SK-N-SH (cell line): Measurements from ENCODE around the gene CSNK2A2.

Experiments
- CTCF ChIP-seq: fragments of 200-600 bp; sonication (generic); IDR thresholded peaks from 2 replicates; pipeline ENCODE4 v1.6.1; 2017; ENCODE audit warnings: antibody characterized with exemption, mild to moderate bottlenecking, moderate library complexity
- EP300 ChIP-seq, 2 experiments: IDR thresholded peaks; 2 replicates each; pipeline versions ENCODE4 v1.4.0 to v1.6.1; 2012; ENCODE audit warnings: borderline replicate concordance in 1 of 2, low read depth in 1 of 2, low read length in 1 of 2
- FOXM1 ChIP-seq: IDR thresholded peaks from 2 replicates; pipeline ENCODE4 v1.4.0; 2012; ENCODE audit warnings: low read depth, mild to moderate bottlenecking
- GABPA ChIP-seq: IDR thresholded peaks from 2 replicates; pipeline ENCODE4 v1.4.0; 2012; ENCODE audit warnings: low read depth, mild to moderate bottlenecking
- JUND ChIP-seq: IDR thresholded peaks from 2 replicates; pipeline ENCODE4 v1.4.0; 2012
- MXI1 ChIP-seq: IDR thresholded peaks from 2 replicates; pipeline ENCODE4 v1.6.1; 2012; ENCODE audit warnings: mild to moderate bottlenecking, low read depth, low read length, improper control_type of control experiment
- POLR2AphosphoS5 ChIP-seq: IDR thresholded peaks from 2 replicates; pipeline ENCODE4 v1.6.1; 2012; ENCODE audit warnings: low read depth, low read length
- RCOR1 ChIP-seq: fragments of 150-350 bp; IDR thresholded peaks from 2 replicates; pipeline ENCODE4 v1.6.1; 2017; ENCODE audit warnings: antibody characterized with exemption, low read length
- TAF1 ChIP-seq: IDR thresholded peaks from 2 replicates; pipeline ENCODE4 v1.6.1; 2012; ENCODE audit warnings: low read depth, mild to moderate bottlenecking, low read length, moderate library complexity, borderline replicate concordance
- TF ChIP-seq, protein P1 (sequence below): IDR thresholded peaks from 2 replicates; pipeline ENCODE4 v1.4.0; 2012; ENCODE audit warnings: low read depth
- TF ChIP-seq, protein P2 (sequence below): IDR thresholded peaks from 2 replicates; pipeline ENCODE4 v1.6.1; 2012; ENCODE audit warnings: mild to moderate bottlenecking, low read depth, low read length, moderate library complexity

DNA sequence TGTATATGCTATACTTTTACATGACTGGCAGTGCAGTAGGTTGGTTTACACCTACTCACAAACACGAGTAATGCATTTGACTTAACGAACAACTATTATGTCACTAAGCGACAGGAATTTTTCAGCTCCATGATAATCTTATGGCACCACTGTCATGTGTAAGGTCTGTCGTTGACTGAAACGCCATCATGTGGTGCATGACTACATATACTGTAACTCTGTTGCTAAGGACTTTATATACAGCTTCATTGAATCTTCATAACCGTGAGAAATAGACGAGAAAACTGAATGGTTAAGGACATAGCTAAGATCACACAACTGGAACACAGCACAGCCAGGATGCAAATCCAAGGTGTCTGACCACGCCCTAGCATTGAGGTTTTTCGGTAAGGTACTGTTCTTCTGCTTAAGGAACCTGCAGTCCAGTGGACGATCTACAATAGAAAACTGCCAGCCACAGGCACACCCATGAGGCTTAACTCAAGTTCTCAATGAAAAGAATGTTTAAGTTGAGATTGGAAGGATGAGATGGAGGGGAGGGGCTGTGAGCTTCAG is 72.0 kb downstream of the CSNK2A2 start:
- TF ChIP-seq TAF1 (no peak), CTCF (no peak), POLR2AphosphoS5 (no peak), EP300 (IDR thresholded peaks at IDR 0.05; ENCODE audit: borderline replicate concordance in 1 of 2, low read depth in 1 of 2, low read length in 1 of 2) (no peak), GABPA (no peak), RCOR1 (no peak), JUND (no peak), FOXM1 (no peak), MXI1 (no peak)
- TF ChIP-seq, protein P1, sequence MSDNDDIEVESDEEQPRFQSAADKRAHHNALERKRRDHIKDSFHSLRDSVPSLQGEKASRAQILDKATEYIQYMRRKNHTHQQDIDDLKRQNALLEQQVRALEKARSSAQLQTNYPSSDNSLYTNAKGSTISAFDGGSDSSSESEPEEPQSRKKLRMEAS = no peak
- TF ChIP-seq, protein P2, sequence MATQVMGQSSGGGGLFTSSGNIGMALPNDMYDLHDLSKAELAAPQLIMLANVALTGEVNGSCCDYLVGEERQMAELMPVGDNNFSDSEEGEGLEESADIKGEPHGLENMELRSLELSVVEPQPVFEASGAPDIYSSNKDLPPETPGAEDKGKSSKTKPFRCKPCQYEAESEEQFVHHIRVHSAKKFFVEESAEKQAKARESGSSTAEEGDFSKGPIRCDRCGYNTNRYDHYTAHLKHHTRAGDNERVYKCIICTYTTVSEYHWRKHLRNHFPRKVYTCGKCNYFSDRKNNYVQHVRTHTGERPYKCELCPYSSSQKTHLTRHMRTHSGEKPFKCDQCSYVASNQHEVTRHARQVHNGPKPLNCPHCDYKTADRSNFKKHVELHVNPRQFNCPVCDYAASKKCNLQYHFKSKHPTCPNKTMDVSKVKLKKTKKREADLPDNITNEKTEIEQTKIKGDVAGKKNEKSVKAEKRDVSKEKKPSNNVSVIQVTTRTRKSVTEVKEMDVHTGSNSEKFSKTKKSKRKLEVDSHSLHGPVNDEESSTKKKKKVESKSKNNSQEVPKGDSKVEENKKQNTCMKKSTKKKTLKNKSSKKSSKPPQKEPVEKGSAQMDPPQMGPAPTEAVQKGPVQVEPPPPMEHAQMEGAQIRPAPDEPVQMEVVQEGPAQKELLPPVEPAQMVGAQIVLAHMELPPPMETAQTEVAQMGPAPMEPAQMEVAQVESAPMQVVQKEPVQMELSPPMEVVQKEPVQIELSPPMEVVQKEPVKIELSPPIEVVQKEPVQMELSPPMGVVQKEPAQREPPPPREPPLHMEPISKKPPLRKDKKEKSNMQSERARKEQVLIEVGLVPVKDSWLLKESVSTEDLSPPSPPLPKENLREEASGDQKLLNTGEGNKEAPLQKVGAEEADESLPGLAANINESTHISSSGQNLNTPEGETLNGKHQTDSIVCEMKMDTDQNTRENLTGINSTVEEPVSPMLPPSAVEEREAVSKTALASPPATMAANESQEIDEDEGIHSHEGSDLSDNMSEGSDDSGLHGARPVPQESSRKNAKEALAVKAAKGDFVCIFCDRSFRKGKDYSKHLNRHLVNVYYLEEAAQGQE = no peak
